Measurements from ENCODE around the gene MOGAT2.

The MOGAT2 gene

GRCh38 chr11:75771646-75772410 is 54.2 kb downstream of the MOGAT2 start:
- no peak for DNase-seq (ENCODE audit: low read depth)
- no peak for TF ChIP-seq CTCF (IDR thresholded peaks at IDR 0.05; ENCODE audit: low read depth, low read length, missing control alignments)
- H3K4me3 ChIP-seq (ENCODE audit: low read depth, low read length), result no peak overlapping the region

- DNase-seq (ENCODE audit: low read depth), result peak; percentile 90
- no peak for TF ChIP-seq CTCF (IDR thresholded peaks at IDR 0.05; ENCODE audit: low read depth, low read length, missing control alignments)
- H3K4me3 ChIP-seq (ENCODE audit: low read depth, low read length), result no peak overlapping the region
Observed at GRCh38 chr11:75773595-75774353, 56.1 kb downstream of the MOGAT2 start.

- no peak overlapping the region for H3K4me3 ChIP-seq (ENCODE audit: low read depth, low read length)
- DNase-seq (ENCODE audit: low read depth), result no peak
- no peak for TF ChIP-seq CTCF (IDR thresholded peaks at IDR 0.05; ENCODE audit: low read depth, low read length, missing control alignments)
Observed at GRCh38 chr11:75775056-75775455, 57.4 kb downstream of the MOGAT2 start.

GRCh38 chr11:75776546-75776945 is 58.9 kb downstream of the MOGAT2 start:
- TF ChIP-seq CTCF (IDR thresholded peaks at IDR 0.05; ENCODE audit: low read depth, low read length, missing control alignments), result no peak
- no peak overlapping the region for H3K4me3 ChIP-seq (ENCODE audit: low read depth, low read length)
- no peak for DNase-seq (ENCODE audit: low read depth)

- no peak for TF ChIP-seq CTCF (IDR thresholded peaks at IDR 0.05; ENCODE audit: low read depth, low read length, missing control alignments)
- no peak overlapping the region for H3K4me3 ChIP-seq (ENCODE audit: low read depth, low read length)
- no peak for DNase-seq (ENCODE audit: low read depth)
Observed at GRCh38 chr11:75777461-75778110, 59.9 kb downstream of the MOGAT2 start.

GRCh38 chr11:75778962-75779361 is 61.3 kb downstream of the MOGAT2 start:
- no peak for TF ChIP-seq CTCF (IDR thresholded peaks at IDR 0.05; ENCODE audit: low read depth, low read length, missing control alignments)
- no peak for DNase-seq (ENCODE audit: low read depth)

More at GRCh38 chr11:75778962-75779361, 61.3 kb downstream of the MOGAT2 start:
- no peak overlapping the region for H3K4me3 ChIP-seq (ENCODE audit: low read depth, low read length)

All from GM12864 (cell line).